WTC11 (cell line): ENCODE results near the gene ZNF521. TPM values are rescaled to one million over a fixed set of nuclear protein-coding genes. Genes with fewer than 3 reads are reported as not detected.

ENCODE experiments used
- ATAC-seq: fragments of 200-7000 bp; cut with Tn5 transposase; 2 replicates; pipeline ENCODE4 v1.10.0; 2021; ENCODE audit warnings: mild to moderate bottlenecking, moderate library complexity
- CTCF ChIA-PET: fragments of 300-600 bp; sonication (Branson Sonifier 250); formaldehyde crosslinking; loops from one replicate; lab custom pipeline; 2021; ENCODE audit warnings: antibody characterized with exemption; lab: Charles Lee
- POLR2A ChIA-PET: fragments of 350-600 bp; sonication (Branson Sonifier 250); formaldehyde crosslinking; loops from one replicate; lab custom pipeline; 2021; ENCODE audit warnings: antibody characterized with exemption; lab: Charles Lee
- DNase-seq: peaks from one replicate; pipeline ENCODE4 v3.0.0; 2021; ENCODE audit warnings: low spot score
- H3K27ac Mint-ChIP-seq: 2 replicates; pipeline ENCODE4 v1.8.0; 2021; ENCODE audit warnings: mixed read lengths
- H3K27me3 Mint-ChIP-seq: 2 replicates; pipeline ENCODE4 v1.8.0; 2021; ENCODE audit warnings: low read depth, mild to moderate bottlenecking, moderate library complexity, mixed read lengths
- H3K36me3 Mint-ChIP-seq: 2 replicates; pipeline ENCODE4 v1.8.0; 2021; ENCODE audit warnings: mixed read lengths
- H3K4me1 Mint-ChIP-seq: 2 replicates; pipeline ENCODE4 v1.8.0; 2022; ENCODE audit warnings: mixed read lengths
- H3K4me3 Mint-ChIP-seq: 2 replicates; pipeline ENCODE4 v1.8.0; 2021; ENCODE audit warnings: mild to moderate bottlenecking, moderate library complexity, mixed read lengths
- H3K9me3 Mint-ChIP-seq: 2 replicates; pipeline ENCODE4 v1.8.0; 2021; ENCODE audit warnings: mixed read lengths
- ATF1 ChIP-seq: sonication (generic); formaldehyde crosslinking; IDR thresholded peaks from 2 replicates; pipeline ENCODE4 v1.8.1; 2023; ENCODE audit warnings: mild to moderate bottlenecking, moderate library complexity, missing genetic modification reagents
- CREB1 ChIP-seq: sonication (generic); formaldehyde crosslinking; IDR thresholded peaks from 2 replicates; pipeline ENCODE4 v1.8.0; 2023; ENCODE audit warnings: mild to moderate bottlenecking, missing genetic modification reagents
- CREM ChIP-seq: sonication (generic); formaldehyde crosslinking; IDR thresholded peaks from 2 replicates; pipeline ENCODE4 v1.8.1; 2022; ENCODE audit warnings: mild to moderate bottlenecking, missing genetic modification reagents, moderate library complexity
- CTCF ChIP-seq: fragments of 200-600 bp; IDR thresholded peaks from 2 replicates; pipeline ENCODE4 v1.8.0; 2022; ENCODE audit warnings: antibody characterized with exemption
- E2F1 ChIP-seq: sonication (generic); formaldehyde crosslinking; IDR thresholded peaks from 2 replicates; pipeline ENCODE4 v1.8.0; 2022; ENCODE audit warnings: mild to moderate bottlenecking, missing genetic modification reagents
- ELF4 ChIP-seq: sonication (generic); formaldehyde crosslinking; IDR thresholded peaks from 2 replicates; pipeline ENCODE4 v1.8.1; 2022; ENCODE audit warnings: low read depth, mild to moderate bottlenecking, moderate library complexity, missing genetic modification reagents
- ESRRA ChIP-seq: sonication (generic); formaldehyde crosslinking; IDR thresholded peaks from 2 replicates; pipeline ENCODE4 v1.8.1; 2022; ENCODE audit warnings: mild to moderate bottlenecking, missing genetic modification reagents, borderline replicate concordance
- FOXK1 ChIP-seq: sonication (generic); formaldehyde crosslinking; IDR thresholded peaks from 2 replicates; pipeline ENCODE4 v1.8.0; 2022; ENCODE audit warnings: mild to moderate bottlenecking, moderate library complexity, missing genetic modification reagents
- IRF2 ChIP-seq: sonication (generic); formaldehyde crosslinking; IDR thresholded peaks from 2 replicates; pipeline ENCODE4 v1.8.0; 2022; ENCODE audit warnings: low read depth, missing genetic modification reagents, borderline replicate concordance
- KAT7 ChIP-seq: sonication (generic); formaldehyde crosslinking; IDR thresholded peaks from 2 replicates; pipeline ENCODE4 v1.8.1; 2023; ENCODE audit warnings: missing genetic modification reagents, mild to moderate bottlenecking, borderline replicate concordance
- MXD4 ChIP-seq: fragments of 250-450 bp; sonication (Bioruptor Pico); IDR thresholded peaks from 2 replicates; pipeline ENCODE4 v1.8.0; 2021; ENCODE audit warnings: mild to moderate bottlenecking, moderate library complexity, borderline replicate concordance
- NFATC4 ChIP-seq: fragments of 250-450 bp; sonication (Bioruptor Pico); IDR thresholded peaks from 2 replicates; pipeline ENCODE4 v1.9.0; 2021; ENCODE audit warnings: mild to moderate bottlenecking
- NR1H2 ChIP-seq: sonication (generic); formaldehyde crosslinking; IDR thresholded peaks from 2 replicates; pipeline ENCODE4 v1.9.0; 2021; ENCODE audit warnings: mild to moderate bottlenecking, moderate library complexity, missing genetic modification reagents
- OVOL2 ChIP-seq: fragments of 250-450 bp; sonication (Bioruptor Pico); IDR thresholded peaks from 2 replicates; pipeline ENCODE4 v1.9.0; 2021; ENCODE audit warnings: mild to moderate bottlenecking, borderline replicate concordance
- ZMAT4 ChIP-seq: fragments of 250-450 bp; sonication (Bioruptor Pico); IDR thresholded peaks from 2 replicates; pipeline ENCODE4 v1.9.0; 2021; ENCODE audit warnings: mild to moderate bottlenecking
- ZNF423 ChIP-seq: fragments of 250-450 bp; sonication (Bioruptor Pico); IDR thresholded peaks from 2 replicates; pipeline ENCODE4 v2.1.2; 2022; ENCODE audit warnings: mild to moderate bottlenecking, moderate library complexity
- ZNF512 ChIP-seq: sonication (generic); formaldehyde crosslinking; IDR thresholded peaks from 2 replicates; pipeline ENCODE4 v1.8.1; 2022; ENCODE audit warnings: missing genetic modification reagents, borderline replicate concordance
- ZNF532 ChIP-seq: fragments of 250-450 bp; sonication (Bioruptor Pico); IDR thresholded peaks from 2 replicates; pipeline ENCODE4 v1.9.0; 2021; ENCODE audit warnings: mild to moderate bottlenecking, borderline replicate concordance
- total RNA-seq: library from RNA; stranded (reverse); gene quantifications from 3 replicates; pipeline ENCODE4 v1.2.3, GENCODE V29; 2021

The ZNF521 gene
- total RNA-seq, 1 experiment from 2014 or later, result 15.3 TPM

- POLR2A ChIA-PET, result interaction anchor here (0.5 kb wide), 1 partner anchor 118 kb away, joined by 3 read pairs; no protein-coding TSS in a partner anchor
- H3K36me3 Mint-ChIP-seq, result no peaks in the 10 kb centered on the region
Measured at GRCh38 chr18:25298853-25299274, 53.1 kb downstream of the ZNF521 start.

More at GRCh38 chr18:25298853-25299274, 53.1 kb downstream of the ZNF521 start:
- CTCF ChIA-PET, result no interaction called here
- Mint-ChIP-seq H3K4me3 (no peak overlapping the region), H3K27ac (no peak overlapping the region)
- TF ChIP-seq CTCF (no peak), ZNF512 (CRISPR knock-in tag) (no peak), ESRRA (CRISPR knock-in tag) (no peak), NR1H2 (CRISPR knock-in tag) (no peak), MXD4 (CRISPR knock-in tag) (no peak), OVOL2 (no peak), E2F1 (CRISPR knock-in tag) (no peak), IRF2 (CRISPR knock-in tag) (no peak), ZMAT4 (CRISPR knock-in tag) (no peak), KAT7 (CRISPR knock-in tag) (no peak), FOXK1 (CRISPR knock-in tag) (no peak), ELF4 (CRISPR knock-in tag) (no peak), CREM (CRISPR knock-in tag) (no peak), ATF1 (no peak), ZNF532 (CRISPR knock-in tag) (no peak), CREB1 (no peak), ZNF423 (CRISPR knock-in tag) (no peak), NFATC4 (CRISPR knock-in tag) (no peak)
- TF ChIP-seq, all 79 proteins: peak for 0
- Mint-ChIP-seq H3K27me3 (no peaks in the 10 kb centered on the region), H3K4me1 (no peaks in the 10 kb centered on the region), H3K9me3 (no peaks in the 10 kb centered on the region)
- no peak for ATAC-seq
- no peak for DNase-seq
